WI38 (cell line): ENCODE results near the gene AIFM3.

Source experiments
- H3K4me3 ChIP-seq: 2 replicates; pipeline ENCODE4 v1.5.1; 2011; ENCODE audit warnings: low read depth, mild to moderate bottlenecking, control low read depth, low read length
- TF ChIP-seq, protein P1 (sequence below): IDR thresholded peaks from 2 replicates; pipeline ENCODE4 v1.5.1; 2012; ENCODE audit warnings: low read depth, mild to moderate bottlenecking, control low read depth, low read length

Gene AIFM3

DNA sequence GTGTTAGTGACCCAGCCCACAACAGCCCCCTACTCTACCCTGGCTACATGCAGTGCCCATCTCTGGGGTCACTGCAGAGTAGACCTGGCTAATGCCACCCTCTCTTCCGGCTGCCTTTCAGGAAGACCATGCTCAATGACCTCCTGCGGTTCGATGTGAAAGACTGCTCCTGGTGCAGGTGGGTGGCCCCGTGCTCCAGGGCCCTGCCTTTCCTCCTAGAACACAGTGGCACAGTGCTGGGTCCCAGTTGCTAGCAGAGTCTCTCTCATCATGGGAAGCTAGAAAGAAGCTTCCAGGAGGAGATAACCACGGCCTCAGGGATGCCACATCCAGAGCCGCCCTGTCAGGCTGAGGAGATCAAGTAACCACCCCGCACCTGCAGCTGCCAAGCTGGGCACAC lies 18.7 kb downstream of the AIFM3 start:
- H3K4me3 ChIP-seq, result no peak overlapping the region
- TF ChIP-seq, protein P1, sequence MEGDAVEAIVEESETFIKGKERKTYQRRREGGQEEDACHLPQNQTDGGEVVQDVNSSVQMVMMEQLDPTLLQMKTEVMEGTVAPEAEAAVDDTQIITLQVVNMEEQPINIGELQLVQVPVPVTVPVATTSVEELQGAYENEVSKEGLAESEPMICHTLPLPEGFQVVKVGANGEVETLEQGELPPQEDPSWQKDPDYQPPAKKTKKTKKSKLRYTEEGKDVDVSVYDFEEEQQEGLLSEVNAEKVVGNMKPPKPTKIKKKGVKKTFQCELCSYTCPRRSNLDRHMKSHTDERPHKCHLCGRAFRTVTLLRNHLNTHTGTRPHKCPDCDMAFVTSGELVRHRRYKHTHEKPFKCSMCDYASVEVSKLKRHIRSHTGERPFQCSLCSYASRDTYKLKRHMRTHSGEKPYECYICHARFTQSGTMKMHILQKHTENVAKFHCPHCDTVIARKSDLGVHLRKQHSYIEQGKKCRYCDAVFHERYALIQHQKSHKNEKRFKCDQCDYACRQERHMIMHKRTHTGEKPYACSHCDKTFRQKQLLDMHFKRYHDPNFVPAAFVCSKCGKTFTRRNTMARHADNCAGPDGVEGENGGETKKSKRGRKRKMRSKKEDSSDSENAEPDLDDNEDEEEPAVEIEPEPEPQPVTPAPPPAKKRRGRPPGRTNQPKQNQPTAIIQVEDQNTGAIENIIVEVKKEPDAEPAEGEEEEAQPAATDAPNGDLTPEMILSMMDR, result no peak

DNA sequence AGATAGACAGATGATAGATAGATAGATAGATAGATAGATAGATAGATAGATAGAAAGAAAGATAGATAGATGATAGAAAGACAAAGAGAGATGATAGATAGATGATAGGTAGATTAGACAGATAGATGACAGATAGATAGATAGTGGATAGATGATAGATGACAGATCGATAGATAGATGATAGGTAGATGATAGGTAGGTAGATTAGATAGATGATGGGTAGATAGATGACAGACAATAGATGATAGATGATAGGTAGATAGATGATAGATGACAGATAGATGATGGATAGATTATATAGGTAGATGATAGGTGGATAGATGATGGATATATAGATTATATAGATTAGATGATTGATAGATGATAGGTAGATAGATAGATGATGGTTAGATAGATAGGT lies 19.3 kb downstream of the AIFM3 start:
- H3K4me3 ChIP-seq, result no peak overlapping the region
- TF ChIP-seq, protein P1, result no peak

DNA sequence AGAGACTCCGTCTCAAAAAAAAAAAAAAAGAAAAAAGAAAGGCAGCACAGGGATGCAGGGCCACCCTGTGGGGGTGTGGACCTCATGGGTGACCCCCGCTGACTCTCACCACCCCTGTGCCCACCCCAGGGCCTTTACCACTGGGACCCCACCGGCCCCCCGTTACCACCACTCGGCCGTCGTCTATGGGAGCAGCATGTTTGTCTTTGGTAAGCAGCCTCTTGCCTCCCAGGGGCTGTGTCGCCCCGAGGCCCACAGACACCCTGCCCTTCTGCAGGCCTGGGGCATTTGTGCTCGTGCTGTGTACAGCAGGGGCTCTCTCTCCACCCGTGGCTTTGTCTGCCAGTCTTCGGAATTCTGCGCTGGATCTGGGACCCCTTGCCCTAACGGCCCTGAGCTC lies 20.3 kb downstream of the AIFM3 start:
- H3K4me3 ChIP-seq, result no peak overlapping the region
- TF ChIP-seq, protein P1, result no peak

GRCh38 chr22:20988573-20989322 lies 21.7 kb downstream of the AIFM3 start:
- TF ChIP-seq, protein P1, result no peak
- no peak overlapping the region for H3K4me3 ChIP-seq

DNA sequence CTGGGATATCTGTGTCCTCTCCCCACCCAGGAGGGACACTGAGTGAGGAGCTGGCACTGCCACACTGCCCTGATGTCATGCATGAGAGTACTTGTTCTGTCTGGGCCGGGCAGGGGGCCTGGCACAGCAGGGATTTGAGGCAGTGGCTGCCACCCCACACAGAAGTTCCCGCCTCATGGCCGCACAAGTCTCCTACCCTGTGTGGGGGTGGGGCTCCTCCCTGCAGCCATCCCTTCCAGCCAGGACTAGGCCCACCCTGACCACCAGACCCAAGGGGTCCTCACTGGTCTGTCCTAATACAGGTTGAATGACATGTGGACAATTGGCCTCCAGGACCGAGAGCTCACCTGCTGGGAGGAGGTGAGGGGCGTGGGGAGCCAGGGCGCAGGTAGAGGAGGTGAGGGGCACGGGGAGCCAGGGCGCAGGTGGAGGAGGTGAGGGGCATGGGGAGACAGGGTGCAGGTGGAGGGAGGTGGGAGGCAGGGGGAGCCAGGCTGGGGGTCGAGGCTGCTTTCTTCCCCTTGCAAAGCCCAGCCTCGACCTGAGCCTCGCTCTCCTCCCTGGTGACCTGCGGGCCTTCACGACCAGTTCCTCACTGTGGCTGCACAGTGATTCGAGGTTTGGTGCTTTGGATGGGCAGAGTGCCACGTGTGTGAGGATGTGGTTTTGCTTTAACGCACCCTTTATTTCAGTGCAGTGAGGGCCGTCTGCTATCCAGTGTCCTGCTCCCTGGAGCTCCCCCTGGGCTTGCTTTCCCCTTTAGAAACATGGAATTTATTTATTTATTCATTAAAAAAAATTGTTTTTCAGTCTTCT lies 22.5 kb downstream of the AIFM3 start:
- TF ChIP-seq, protein P1, result no peak
- no peak overlapping the region for H3K4me3 ChIP-seq

GRCh38 chr22:20990184-20991180 lies 23.4 kb downstream of the AIFM3 start:
- TF ChIP-seq, protein P1, result no peak
- no peak overlapping the region for H3K4me3 ChIP-seq
